WERI-Rb-1 (cell line): ENCODE data around the gene ARHGEF12.

Experiments
- DNase-seq: peaks from one replicate; pipeline ENCODE4 v3.0.0-alpha.2; 2020
- H3K27ac ChIP-seq: fragments of 250-450 bp; sonication (Bioruptor Pico); 2 replicates; pipeline ENCODE4 v1.5.1; 2020; ENCODE audit warnings: mild to moderate bottlenecking, moderate library complexity
- H3K27me3 ChIP-seq: fragments of 250-450 bp; sonication (Bioruptor Pico); 2 replicates; pipeline ENCODE4 v1.5.1; 2021; ENCODE audit warnings: mild to moderate bottlenecking, low read depth, moderate library complexity; ENCODE audit not compliant: insufficient read depth, severe bottlenecking
- H3K36me3 ChIP-seq: fragments of 250-450 bp; sonication (Bioruptor Pico); 2 replicates; pipeline ENCODE4 v1.5.1; 2020; ENCODE audit warnings: mild to moderate bottlenecking, moderate library complexity
- H3K4me3 ChIP-seq: 2 replicates; pipeline ENCODE4 v1.5.1; 2011; ENCODE audit warnings: low read depth, mild to moderate bottlenecking, control low read depth, low read length
- H3K9me3 ChIP-seq: fragments of 250-450 bp; sonication (Bioruptor Pico); 2 replicates; pipeline ENCODE4 v1.5.1; 2021; ENCODE audit warnings: mild to moderate bottlenecking, moderate library complexity; ENCODE audit not compliant: severe bottlenecking
- CTCF ChIP-seq: IDR thresholded peaks from 2 replicates; pipeline ENCODE4 v1.5.1; 2011; ENCODE audit warnings: low read depth, mild to moderate bottlenecking, control low read depth, inconsistent platforms, low read length

Gene ARHGEF12

GRCh38 chr11:120308081-120308480 lies 28.1 kb upstream of the ARHGEF12 start:
- Histone ChIP-seq H3K27me3 (no peaks in the 10 kb centered on the region), H3K27ac (no peak overlapping the region), H3K9me3 (no peaks in the 10 kb centered on the region), H3K36me3 (no peaks in the 10 kb centered on the region), H3K4me3 (no peak overlapping the region)
- DNase-seq = no peak
- no peak for TF ChIP-seq CTCF

- H3K4me3 ChIP-seq = no peak overlapping the region
- no peak overlapping the region for H3K27ac ChIP-seq
- no peak for TF ChIP-seq CTCF
- H3K36me3 ChIP-seq = no peaks in the 10 kb centered on the region
- H3K27me3 ChIP-seq = no peaks in the 10 kb centered on the region
- no peak for DNase-seq
- no peaks in the 10 kb centered on the region for H3K9me3 ChIP-seq
Observed at GRCh38 chr11:120310870-120311269, 25.3 kb upstream of the ARHGEF12 start.

GRCh38 chr11:120314861-120315260 lies 21.4 kb upstream of the ARHGEF12 start:
- no peak overlapping the region for H3K27ac ChIP-seq
- no peak for TF ChIP-seq CTCF
- no peaks in the 10 kb centered on the region for H3K27me3 ChIP-seq
- no peak overlapping the region for H3K4me3 ChIP-seq
- H3K9me3 ChIP-seq = no peaks in the 10 kb centered on the region
- H3K36me3 ChIP-seq = no peaks in the 10 kb centered on the region
- DNase-seq = no peak

GRCh38 chr11:120316880-120317688 lies 19.1 kb upstream of the ARHGEF12 start:
- no peaks in the 10 kb centered on the region for H3K36me3 ChIP-seq
- H3K4me3 ChIP-seq = no peak overlapping the region
- H3K27me3 ChIP-seq = no peaks in the 10 kb centered on the region
- H3K9me3 ChIP-seq = no peaks in the 10 kb centered on the region
- DNase-seq = no peak
- no peak overlapping the region for H3K27ac ChIP-seq
- TF ChIP-seq CTCF = no peak

GRCh38 chr11:120317689-120318480 lies 18.3 kb upstream of the ARHGEF12 start:
- no peak for DNase-seq
- Histone ChIP-seq H3K36me3 (no peaks in the 10 kb centered on the region), H3K4me3 (no peak overlapping the region), H3K9me3 (no peaks in the 10 kb centered on the region), H3K27ac (no peak overlapping the region), H3K27me3 (no peaks in the 10 kb centered on the region)
- TF ChIP-seq CTCF = no peak
